WTC11 (cell line): ENCODE data around the gene RASA4B.

Experiments
- CBFB ChIP-seq: sonication (generic); formaldehyde crosslinking; IDR thresholded peaks from 2 replicates; pipeline ENCODE4 v1.8.1; 2022; ENCODE audit warnings: mild to moderate bottlenecking, low read depth, missing genetic modification reagents
- CREB1 ChIP-seq: sonication (generic); formaldehyde crosslinking; IDR thresholded peaks from 2 replicates; pipeline ENCODE4 v1.8.0; 2023; ENCODE audit warnings: mild to moderate bottlenecking, missing genetic modification reagents
- CTCF ChIP-seq: fragments of 200-600 bp; IDR thresholded peaks from 2 replicates; pipeline ENCODE4 v1.8.0; 2022; ENCODE audit warnings: antibody characterized with exemption
- TEAD4 ChIP-seq: sonication (generic); formaldehyde crosslinking; IDR thresholded peaks from 2 replicates; pipeline ENCODE4 v1.8.0; 2022; ENCODE audit warnings: mild to moderate bottlenecking, missing genetic modification reagents
- TF ChIP-seq, protein P1 (sequence below): sonication (generic); formaldehyde crosslinking; IDR thresholded peaks from 2 replicates; pipeline ENCODE4 v1.8.1; 2023; ENCODE audit warnings: mild to moderate bottlenecking, missing genetic modification reagents, moderate library complexity
- TF ChIP-seq, protein P2 (sequence below): sonication (generic); formaldehyde crosslinking; conservative IDR thresholded peaks from 2 replicates; pipeline ENCODE4 v1.8.1; 2022; ENCODE audit warnings: mild to moderate bottlenecking, missing genetic modification reagents

GRCh38 chr7:102434039-102434486, 83.5 kb downstream of the RASA4B start:
- TF ChIP-seq, protein P1, sequence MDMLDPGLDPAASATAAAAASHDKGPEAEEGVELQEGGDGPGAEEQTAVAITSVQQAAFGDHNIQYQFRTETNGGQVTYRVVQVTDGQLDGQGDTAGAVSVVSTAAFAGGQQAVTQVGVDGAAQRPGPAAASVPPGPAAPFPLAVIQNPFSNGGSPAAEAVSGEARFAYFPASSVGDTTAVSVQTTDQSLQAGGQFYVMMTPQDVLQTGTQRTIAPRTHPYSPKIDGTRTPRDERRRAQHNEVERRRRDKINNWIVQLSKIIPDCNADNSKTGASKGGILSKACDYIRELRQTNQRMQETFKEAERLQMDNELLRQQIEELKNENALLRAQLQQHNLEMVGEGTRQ (CRISPR knock-in tag): no peak
- TF ChIP-seq, protein P2, sequence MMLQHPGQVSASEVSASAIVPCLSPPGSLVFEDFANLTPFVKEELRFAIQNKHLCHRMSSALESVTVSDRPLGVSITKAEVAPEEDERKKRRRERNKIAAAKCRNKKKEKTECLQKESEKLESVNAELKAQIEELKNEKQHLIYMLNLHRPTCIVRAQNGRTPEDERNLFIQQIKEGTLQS: no peak
- no peak for TF ChIP-seq TEAD4
- TF ChIP-seq CTCF: no peak
- no peak for TF ChIP-seq CREB1 (CRISPR knock-in tag)
- no peak for TF ChIP-seq CBFB (CRISPR knock-in tag)
